VCaP (cell line): Measurements from ENCODE around the gene SATL1.

ENCODE experiments used
- H3K27ac ChIP-seq: fragments of 450-650 bp; 2 replicates; pipeline ENCODE4 v1.5.1; 2017
- CTCF ChIP-seq: fragments of 450-650 bp; conservative IDR thresholded peaks from 2 replicates; pipeline ENCODE4 v1.5.1; 2017; ENCODE audit warnings: mild to moderate bottlenecking, moderate library complexity

SATL1 gene

GRCh38 chrX:85052205-85052604, 191.4 kb downstream of the SATL1 start:
- TF ChIP-seq CTCF, result no peak
- H3K27ac ChIP-seq, result no peak overlapping the region

DNA sequence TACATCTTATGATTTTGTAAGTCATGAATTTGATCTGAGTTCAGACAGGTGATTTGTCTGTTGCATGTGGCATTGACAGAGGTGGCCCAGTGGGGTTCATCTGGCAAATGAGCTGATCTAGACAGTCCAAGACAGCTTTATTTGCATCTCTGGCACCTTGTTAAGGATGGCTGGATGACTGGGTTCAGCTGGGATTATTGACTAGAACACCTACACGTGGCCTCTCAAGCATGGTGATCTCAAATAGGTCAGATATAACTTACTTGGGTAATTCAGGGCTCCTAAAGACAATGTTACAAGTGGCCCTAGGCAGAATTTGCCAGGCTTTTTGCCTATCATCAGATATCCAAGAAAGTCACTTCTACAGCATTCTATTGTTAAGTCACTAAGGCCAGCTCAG, 192.0 kb downstream of the SATL1 start:
- TF ChIP-seq CTCF, result no peak
- no peak overlapping the region for H3K27ac ChIP-seq
